Nucleus accumbens (tissue), 56 donors: Measurements from ENCODE around the gene ACD.
A peak's percentile ranks its signal among the peaks of the same experiment; 100 is the strongest.

Source experiments
- DNase-seq, 56 donors: peaks; one replicate each; lab custom pipeline; 2025; lab: John Stamatoyannopoulos, UW

Gene ACD

GRCh38 chr16:67663151-67663876 is 3.3 kb upstream of the ACD start:
- DNase-seq = peak in 5 of 56 donors; percentile 8 to 40 (median 20)

- DNase-seq = no peak
These were observed 2.6 kb upstream of the ACD start for GRCh38 chr16:67662653-67663010.

- no peak for DNase-seq
These were observed 2.0 kb upstream of the ACD start for GRCh38 chr16:67661886-67662652.

GRCh38 chr16:67661101-67661761 is 1.2 kb upstream of the ACD start:
- DNase-seq = peak in 6 of 56 donors; percentile 41 to 74 (median 58)

- DNase-seq = peak; percentile 64 to 98 (median 92)
These were observed 536 bp upstream of the ACD start, which contains the start of gene PARD6A for GRCh38 chr16:67660564-67661028. TSS of gene PARD6A (plus strand) at chr16:67660960. CDS start at chr16:67661039, 79 bp downstream.

GRCh38 chr16:67658849-67659674 is 998 bp downstream of the ACD start:
- DNase-seq = no peak

- no peak for DNase-seq
These were observed 2.1 kb downstream of the ACD start for GRCh38 chr16:67657751-67658518.

- no peak for DNase-seq
These were observed 2.9 kb downstream of the ACD start for GRCh38 chr16:67657017-67657608.

GRCh38 chr16:67656344-67657016 is 3.6 kb downstream of the ACD start:
- DNase-seq = no peak

- DNase-seq = no peak
These were observed 4.7 kb downstream of the ACD start for GRCh38 chr16:67655363-67655762.

- DNase-seq = peak in 1 of 56 donors; percentile 6
These were observed 5.6 kb downstream of the ACD start for GRCh38 chr16:67654403-67654911.

- no peak for DNase-seq
These were observed 6.2 kb downstream of the ACD start for GRCh38 chr16:67653789-67654402.

- peak in 3 of 56 donors; percentile 18 to 52 (median 33) for DNase-seq
These were observed 6.8 kb downstream of the ACD start for GRCh38 chr16:67653128-67653788.

GRCh38 chr16:67652578-67653127 is 7.4 kb downstream of the ACD start:
- peak in 5 of 56 donors; percentile 9 to 40 (median 26) for DNase-seq

GRCh38 chr16:67651847-67652246 is 8.2 kb downstream of the ACD start:
- DNase-seq = no peak

GRCh38 chr16:67651039-67651438 is 9.0 kb downstream of the ACD start:
- DNase-seq = no peak

GRCh38 chr16:67650023-67650422 is 10.0 kb downstream of the ACD start:
- DNase-seq = no peak
